CD4-positive, alpha-beta T cell treated with Interleukin-15 for 1 hour (primary cell): ENCODE measurements around the gene PRPF4.
"Not testable (repeated sequence)": the region's sequence is repeated elsewhere in the genome, so short reads cannot be mapped to it uniquely, and the experiment has no call there.

ENCODE experiments used
- DNase-seq: peaks from one replicate; pipeline ENCODE4 v3.0.0-alpha.2; 2020

The PRPF4 gene

DNA sequence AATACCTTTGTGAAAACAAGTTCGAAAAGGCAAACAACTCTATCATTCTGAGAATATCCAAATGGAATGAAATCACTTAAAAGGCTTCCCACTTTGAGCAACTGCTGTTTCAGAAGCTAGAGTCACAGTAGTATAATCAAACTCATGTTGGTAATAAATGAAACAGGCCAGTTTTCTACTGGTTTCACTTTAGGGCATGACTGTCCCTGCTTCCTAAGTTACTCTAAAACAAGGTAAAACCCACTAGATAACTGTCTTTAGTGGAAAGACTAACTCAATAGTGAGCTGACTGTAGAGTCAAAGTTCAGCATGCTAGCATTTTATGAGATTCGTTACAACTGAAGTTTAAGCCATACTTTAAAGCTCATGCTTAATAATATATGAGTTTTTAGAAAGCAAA, 6.1 kb upstream of the PRPF4 start:
- DNase-seq = no peak

DNA sequence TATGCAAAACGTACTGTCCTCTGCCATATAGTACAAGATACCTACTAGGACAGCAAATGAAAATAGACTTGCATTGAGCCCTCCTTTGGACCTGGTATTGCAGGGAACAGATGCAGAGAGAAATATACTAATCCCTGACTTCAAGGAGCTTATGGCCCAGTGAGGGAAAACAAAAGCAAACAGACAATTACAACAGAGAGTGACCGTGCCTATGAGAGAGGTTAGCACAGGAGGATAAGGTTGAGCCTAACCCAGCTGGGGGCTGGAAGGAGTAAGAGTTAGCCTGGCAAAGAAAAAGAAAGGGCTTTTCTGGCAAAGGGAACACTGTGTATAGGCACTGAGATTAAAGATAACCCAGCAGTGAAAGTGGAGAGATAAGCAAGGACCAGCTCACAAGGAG, 5.6 kb upstream of the PRPF4 start:
- no peak for DNase-seq

DNA sequence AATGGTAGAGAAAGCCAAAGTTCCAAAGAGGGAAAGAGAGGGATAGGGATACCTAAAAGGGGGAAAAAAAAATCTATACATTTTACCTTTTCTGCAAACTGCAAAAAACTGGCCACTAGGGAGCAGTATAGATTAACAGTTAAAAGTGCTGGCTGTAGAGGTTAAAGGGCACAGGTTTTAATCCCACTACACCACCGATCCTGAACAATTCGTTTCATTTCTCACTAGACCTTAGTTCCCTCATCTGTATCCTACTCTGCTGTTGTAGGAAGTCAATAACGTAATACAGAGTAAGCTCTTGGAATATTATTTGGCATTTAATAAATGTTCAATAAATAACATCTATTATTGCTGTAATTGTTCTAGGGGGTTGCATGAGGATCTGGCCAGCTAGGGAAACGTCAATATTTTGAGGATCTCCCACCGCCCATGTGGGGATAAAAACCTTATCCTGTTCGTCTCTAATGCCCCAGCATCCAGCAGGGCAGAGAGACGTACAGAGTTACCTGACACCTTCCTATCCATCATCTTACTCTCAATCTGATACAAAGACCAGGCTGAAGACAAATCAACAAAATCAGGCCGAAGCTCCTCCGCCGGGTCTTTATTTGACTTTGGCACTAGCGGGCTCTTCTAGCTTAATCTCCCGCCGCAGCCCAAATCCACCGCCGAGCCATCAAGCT, 843 bp upstream of the PRPF4 start:
- no peak for DNase-seq

DNA sequence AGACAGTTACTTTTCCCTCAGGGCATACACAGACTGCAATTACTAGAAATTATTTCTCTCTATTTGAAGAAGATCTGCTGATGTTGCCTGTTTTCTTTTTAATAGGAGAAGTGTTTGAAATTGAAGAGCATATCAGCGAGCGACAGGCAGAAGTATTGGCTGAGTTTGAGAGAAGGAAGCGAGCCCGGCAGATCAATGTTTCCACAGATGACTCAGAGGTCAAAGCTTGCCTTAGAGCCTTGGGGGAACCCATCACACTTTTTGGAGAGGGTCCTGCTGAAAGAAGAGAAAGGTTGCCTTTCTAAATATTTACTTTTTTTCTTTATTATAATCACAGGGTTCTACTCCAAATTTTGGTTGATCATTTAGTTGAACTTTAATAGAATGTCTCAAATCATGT, 3.4 kb downstream of the PRPF4 start:
- DNase-seq = no peak

DNA sequence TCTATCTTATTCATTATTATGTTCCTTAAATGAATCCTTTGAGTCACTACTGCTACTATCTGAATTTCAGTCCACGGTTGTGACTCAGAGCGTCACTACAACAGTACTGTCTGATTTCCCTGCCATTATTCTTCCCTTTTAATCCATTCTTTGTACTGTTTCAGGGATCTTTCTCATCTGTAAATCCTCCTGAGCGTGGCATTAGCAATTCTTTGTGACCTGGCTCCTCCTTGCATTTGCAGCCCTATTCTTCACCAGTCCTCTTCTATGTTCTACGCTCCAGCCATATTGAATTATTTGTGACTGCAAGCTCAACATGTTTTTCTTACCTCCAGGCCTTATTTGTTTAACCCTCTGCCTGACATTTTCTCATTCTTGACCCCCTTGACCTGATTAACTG, 5.9 kb downstream of the PRPF4 start:
- no peak for DNase-seq

DNA sequence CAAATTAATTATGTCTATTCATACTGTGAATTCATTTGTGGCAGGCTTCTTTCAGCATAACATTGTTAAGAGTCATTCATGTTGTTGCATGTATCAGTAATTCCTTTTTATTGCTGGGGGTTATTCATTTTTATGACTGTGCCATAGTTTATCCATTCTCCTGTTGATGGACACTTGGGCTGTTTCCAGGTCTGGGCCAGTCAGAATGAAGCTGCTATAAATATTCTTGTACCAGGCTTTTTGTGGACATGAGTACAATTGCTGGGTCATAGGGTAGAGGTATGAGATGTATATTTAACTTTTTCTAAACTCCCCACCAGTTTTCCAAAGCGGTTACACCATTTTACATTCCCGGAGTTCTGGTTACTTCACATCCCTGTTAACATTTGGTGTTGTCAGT, 13.6 kb downstream of the PRPF4 start:
- DNase-seq = no peak

DNA sequence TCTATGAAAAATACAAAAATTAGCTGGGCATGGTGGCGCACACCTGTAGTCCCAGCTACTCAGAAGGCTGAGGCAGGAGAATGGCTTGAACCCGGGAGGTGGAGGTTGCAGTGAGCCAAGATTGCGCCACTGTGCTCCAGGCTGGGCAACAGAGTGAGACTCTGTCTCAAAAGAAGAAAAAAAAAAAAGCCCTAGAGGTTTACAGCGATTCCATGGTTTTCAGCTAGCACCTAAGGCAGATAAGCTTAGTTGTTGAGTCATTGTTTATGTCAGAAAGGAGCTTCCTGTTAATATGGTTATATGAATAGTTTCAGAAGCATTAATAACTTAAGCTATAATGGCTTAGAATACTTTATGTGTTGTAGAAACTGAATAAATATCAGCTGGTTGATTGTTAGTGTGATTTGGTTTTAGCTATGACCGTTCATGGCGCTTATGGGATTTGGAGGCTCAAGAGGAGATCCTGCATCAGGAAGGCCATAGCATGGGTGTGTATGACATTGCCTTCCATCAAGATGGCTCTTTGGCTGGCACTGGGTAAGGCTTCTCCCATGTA, 14.7 kb downstream of the PRPF4 start:
- DNase-seq = no peak

DNA sequence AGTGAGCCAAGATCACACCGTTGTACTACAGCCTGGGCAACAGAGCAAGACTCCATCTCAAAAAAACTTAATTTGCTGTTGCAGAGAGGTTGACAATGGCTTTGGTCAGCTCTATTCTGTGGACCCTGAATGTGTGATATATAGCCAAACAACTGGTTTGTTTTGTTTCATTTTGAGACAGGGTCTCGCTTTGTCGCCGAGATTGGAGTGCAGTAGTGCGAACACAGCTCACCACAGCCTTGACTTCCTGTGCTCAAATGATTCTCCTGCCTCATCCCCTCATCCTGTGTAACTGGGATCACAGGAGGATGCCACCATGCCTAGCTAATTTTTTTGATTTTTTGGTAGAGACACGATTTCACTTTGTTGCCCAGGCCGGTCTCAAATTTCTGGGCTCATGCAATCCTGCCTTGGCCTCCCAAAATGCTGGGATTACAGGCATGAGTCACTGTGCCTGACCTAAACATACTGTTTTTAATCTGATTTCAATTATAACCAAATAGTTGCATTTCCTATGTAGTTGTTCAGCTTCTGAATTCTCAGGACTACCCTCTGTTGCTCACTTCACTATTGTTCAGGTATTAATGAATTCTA, 17.9 kb downstream of the PRPF4 start:
- no peak for DNase-seq

DNA sequence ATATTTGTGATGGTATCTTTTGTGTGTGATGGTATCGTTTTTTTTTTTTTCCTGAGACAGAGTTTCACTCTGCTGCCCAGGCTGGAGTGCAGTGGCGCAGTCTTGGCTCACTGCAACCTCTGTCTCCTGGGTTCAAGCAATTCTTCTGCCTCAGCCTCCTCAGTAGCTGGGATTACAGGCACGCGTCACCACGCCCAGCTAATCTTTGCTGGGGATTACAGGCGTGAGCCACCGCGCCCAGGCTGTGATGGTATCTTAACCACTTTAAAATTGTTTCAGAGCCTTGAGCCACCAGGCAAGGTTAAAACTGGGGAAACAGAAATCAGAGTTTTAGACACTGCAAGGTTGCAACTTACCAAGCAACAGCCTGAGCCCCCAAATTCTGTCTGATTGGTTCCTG, 20.8 kb downstream of the PRPF4 start:
- DNase-seq = not testable (repeated sequence)

DNA sequence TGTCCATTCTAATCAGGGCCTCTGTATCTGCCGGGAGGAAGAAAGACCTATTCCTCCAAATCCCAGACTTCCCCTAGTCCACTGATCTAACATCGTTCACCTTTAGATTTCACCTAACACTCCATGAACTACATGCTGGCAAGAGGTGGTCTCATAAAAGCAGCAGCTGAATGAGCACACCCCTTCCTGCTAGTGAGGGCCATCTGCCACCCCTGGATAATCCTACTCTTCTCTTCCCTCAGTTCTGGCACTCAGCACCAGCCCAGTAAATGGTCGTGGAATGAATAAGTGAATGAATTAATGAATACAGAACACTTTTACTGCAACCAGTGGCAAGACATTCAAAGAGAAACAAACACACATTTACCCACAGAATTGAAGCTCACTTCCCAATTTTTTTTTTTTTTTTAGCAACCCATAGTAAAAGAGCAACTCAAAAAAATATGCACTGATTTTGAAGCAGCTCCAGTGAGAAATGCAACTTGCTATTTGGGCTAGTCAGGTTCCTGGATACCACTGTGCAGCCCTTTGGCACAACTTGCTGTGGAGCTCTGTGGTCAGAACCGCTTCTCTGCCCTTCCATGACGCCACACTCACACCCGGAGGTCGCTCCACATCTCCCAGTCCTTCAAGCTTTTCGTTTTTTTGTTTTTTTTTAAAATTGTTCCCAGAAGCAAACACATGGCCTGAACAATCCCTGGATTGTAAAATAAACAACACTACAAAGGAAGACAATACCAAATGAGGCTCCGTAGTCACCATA, 21.5 kb downstream of the PRPF4 start:
- DNase-seq = no peak

DNA sequence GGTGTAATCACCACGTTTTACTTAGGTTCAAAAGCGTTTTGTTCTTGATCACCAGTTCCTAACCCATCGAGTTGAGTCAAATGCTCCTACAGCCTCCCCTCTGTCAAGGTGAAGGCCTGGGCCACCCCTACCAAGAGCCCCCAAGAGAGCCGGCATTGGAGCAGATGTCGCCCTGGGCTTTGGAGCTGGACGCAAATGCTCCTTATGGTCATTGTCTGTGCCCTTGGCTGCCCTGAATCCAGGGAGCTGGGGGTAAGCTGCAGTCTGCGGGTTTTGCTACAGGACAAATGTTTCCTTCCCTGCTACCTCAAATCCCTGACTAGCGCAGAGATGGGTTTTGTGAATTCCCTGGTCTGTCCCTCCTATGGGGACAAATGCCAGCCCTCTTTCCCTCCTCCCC, 22.9 kb downstream of the PRPF4 start:
- DNase-seq = no peak

DNA sequence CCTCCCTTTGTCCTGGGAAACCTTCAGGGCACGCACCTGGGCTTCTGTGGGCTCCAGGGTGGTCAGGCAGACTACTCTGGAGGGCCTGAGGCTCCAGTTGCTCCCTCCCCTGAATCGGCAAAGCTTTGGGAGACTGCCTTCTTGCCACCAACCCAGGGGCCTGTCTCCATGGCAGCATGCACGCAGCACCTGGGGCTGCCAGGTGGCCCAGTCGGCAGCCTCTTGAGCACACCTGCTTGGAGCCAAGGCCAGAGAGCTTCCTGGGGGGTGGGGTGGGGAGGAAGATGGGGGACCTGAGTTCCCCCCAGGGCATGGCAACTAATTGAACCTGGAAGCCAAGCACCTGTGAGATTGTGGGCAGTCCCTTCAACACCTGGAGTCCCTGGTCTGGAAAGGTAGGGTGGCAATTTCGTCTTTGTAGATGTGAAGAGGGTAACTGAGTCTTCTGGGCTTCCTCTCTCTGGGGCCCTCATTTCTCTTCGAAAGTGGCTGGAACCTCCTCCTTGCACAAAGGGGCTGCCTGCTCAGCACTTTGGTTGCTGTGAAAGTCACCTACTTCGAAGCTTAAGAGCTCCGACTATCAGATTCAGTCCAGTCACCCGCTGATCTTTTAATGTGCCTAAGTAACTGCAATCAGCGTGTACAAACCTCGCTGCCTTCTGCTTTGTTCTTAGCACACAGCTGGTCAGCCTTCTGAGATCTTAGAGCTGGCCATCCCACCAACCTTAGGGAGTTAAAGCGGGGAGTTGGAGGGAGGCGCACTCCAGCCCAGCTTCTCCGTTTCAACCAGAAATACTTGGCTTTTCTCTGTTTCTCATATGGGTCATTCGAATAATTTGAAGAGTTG, 23.7 kb downstream of the PRPF4 start:
- no peak for DNase-seq

DNA sequence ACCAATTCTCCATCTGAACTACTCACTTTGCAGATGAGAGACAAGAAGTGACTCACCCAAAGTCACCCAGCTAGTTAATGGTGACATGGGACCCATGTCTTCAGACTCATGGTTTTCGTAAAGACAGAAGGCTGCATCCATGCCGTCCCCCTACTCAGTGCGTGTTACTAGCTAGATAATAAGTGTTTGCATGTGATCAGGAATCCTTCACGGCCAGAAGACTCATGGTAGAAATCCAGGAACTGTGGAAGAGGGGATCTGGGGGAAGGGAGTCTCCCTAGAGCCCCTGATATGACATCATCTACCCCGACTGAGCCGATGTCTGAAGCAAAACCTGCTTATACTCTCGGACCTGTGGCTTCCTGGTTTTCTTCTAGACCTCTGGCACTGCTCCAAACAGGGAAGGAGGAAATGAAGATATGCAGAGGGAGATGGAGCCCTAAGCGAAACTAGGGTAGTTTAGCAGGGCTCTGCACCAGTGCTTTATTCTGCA, 24.4 kb downstream of the PRPF4 start:
- DNase-seq = no peak

DNA sequence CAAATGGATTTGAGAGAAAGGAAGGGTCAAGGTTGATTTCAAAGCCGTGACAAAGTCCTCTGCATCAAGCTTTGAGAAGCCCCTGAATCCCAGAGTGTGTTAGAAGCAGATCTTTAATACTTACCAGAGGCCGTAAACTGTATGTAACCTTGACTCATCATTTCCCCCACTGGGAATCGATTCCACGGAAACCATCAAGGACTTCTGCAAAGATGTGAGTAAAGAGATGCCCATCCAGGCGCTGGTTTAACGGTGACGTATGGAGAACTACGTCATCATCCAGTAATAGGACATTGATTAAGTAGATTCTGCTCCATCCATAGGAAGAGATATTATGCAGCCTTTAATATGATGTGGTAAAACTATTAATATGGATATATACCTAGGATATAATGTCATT, 26.1 kb downstream of the PRPF4 start:
- DNase-seq = no peak

DNA sequence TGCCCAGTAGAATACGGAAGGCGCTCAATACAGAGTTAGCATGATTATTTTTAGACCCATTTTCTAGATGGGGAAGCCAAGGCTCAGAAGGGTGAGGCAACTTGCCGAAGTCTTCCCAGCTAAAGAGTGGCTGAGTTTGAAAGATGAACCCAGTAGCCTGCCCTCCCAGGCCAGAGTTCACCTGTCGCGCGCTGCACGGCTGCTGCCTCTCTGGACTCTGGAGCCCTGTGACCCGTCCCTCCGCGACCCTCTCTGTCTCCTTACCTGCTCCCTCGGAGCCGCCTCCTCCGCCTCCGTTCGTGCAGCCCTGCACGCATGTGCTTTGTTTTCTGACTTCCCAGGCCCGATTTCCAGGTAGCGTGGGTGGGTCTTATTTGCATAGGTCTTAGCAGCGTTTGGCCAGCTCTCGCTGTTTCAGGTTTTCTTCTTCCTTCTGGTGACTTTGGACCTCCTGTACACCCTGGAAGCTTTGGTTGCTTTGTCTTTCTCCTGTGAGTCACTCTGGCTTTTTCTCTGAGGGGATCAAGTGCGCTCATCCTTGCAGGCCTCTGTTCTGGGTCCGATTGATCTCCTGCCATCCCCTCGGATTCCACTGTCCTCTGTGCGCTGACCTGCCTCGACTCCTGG, 27.4 kb downstream of the PRPF4 start, which contains the start of gene RNF183:
Gene RNF183 (minus strand): TSS at position 585 of the 627 bp plus-strand sequence. CDS start 5,192 bp downstream, outside the sequence.
- no peak for DNase-seq

DNA sequence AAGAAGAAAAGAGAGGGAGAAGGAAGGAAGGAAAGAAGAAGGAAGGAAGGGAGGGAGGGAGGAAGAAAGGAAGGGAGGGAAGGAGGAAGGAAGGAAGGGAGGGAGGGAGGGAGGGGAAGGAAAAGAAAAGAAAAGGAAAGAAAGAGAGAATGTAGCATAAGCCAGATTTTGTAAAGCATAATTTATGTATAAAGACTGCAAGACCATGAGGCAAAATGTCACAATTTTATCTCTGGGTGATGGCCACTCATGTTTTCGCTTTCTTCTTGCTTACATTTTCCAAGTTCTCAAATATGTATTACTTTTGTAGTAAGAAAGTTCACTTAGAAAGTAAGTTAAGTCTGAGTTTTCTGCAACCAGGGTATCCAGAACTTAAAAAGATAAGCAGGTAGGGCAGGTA, 31.1 kb downstream of the PRPF4 start:
- no peak for DNase-seq

DNA sequence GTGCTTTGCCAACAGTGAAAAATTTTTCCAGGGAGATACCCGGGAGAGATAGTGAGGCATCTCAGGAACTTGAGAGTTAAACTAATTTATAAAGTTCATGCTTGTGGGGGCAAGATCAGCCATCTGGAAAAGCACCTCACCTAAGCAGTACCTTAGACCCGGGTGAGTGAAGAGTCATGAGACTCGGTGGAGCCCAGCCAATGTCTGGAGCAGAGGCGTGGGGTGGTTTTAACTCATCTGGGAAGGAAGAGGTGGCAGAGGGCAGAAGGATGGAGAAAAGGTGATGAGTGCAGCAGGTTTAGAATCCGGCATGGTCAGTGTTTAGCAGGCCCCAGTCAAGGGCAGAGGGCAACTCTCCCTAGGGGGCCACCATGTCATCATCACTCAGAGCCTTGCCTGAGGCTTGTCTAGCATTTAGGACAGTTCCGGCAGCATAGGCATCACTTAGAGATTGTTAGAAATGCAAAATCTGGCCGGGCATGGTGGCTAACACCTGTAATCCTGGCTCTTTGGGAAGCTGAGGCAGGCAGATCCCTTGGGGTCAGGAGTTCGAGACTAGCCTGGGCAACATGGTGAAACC, 32.0 kb downstream of the PRPF4 start:
- no peak for DNase-seq

DNA sequence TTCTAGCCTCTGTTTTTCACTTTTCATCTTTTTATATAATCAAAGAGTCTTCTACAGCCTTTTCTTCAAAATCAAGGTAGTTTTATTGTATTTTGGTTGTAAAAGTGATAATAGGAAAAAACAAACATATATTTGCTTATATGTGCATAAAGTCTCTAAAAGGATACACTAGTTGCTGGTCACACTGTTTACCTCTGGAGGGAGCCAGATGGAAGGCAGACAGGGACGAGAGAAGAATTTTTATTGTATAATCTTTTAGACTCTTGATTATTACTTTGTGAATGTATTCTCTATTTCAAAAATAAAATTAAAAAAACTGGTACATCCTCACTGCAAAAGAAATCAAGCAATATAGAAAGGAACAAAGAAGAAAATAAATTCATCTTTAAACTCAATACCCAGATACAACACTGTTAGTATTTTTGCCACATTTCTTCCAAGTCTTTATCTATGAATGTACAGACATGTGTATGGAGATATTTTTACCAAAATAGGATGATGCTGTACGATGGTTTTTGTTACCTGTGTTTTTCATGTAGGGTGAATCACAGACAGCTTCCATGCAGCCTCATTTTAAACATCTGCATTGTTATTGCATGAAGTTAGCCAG, 33.9 kb downstream of the PRPF4 start:
- DNase-seq = peak; percentile 24

DNA sequence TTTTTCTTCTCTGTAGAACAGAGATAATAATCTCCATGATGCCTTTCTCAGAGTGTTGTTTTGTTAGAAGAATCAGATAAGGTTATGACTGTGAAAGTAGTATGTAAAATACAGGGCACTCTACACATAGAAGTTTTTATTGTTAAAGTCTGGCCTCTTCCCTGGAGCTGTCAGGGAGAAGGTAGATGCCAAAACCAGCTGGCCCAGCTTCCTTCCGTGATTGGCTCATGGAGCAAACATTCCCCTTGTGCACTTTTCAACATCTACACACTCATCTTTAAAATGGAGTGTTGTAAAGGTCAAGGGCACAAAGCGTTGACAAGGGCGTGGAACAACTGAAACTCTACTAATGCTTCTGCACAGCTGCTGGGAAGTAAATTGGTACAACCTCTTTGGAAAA, 35.1 kb downstream of the PRPF4 start:
- no peak for DNase-seq

DNA sequence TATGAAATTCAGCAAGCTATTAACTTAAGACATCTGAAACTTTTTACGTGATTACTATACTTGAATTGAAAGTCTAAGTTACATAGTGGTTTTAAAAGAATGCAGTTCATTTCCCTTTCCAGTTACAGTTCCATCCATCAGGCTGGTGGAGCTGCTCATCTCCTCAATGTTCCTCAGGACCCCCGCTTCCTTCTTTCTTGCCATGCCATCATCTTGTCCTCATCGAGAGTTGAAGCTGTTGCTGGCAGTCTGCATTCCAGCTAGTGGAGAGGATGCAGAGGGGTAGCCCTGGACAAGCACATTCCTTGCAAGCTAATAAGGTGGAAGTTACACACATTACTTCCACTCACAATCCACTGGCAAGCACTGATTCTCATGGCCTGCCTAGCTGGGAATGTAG, 36.5 kb downstream of the PRPF4 start:
- no peak for DNase-seq

DNA sequence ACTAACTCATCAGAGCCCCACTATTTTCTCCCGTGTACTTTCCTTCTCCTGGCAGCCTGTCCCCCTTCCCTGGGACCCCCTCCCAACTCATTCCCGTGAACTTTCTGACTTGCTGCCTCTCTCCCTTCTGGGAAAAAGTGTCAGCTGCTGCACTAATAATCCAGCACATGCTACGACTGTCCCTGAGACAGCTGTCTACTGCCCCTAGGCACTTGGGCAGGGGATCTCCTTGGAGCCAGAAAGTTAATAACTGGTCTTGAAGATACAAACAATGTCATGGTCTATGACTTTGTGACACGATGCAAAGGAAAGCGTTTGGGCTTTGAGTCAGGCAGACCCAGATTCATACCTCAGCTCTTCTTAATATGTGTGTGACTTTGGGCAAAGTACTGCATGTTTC, 37.8 kb downstream of the PRPF4 start:
- DNase-seq = no peak
